ENCODE measurements around the gene ASPN. TPM values are rescaled to one million over a fixed set of nuclear protein-coding genes. Genes with fewer than 3 reads are reported as not detected.
A peak's percentile ranks its signal among the peaks of the same experiment; 100 is the strongest.

ASPN gene
- total RNA-seq, 2 experiments from 2014 or later: not detected

DNA sequence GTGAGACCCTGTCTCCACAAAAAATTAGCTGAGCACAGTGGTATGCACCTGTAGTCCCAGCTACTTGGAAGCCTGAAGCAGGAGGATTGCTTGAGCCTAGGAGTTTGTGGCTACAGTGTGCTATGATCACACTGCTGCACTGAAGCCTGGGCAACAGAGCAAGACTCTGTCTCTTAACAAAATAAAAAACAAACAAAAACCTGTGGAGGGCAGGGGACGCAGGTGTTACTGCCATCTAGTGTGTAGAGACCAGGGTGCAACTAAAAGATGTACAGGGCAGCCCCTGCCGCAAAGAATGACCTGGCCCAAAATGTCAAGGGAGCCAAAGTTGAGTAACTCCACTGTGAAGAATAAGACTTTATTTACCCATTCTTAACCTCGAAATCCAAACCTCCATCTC, 27.1 kb downstream of the ASPN start:
- CTCF ChIA-PET (ENCODE audit: unreplicated experiment): no interaction called here
- Histone ChIP-seq H3K4me3 (ENCODE audit: low read depth, low read length, poor library complexity, severe bottlenecking) (no peak overlapping the region), H3K4me1 (ENCODE audit: insufficient read depth, low read length, poor library complexity, severe bottlenecking) (no peaks in the 10 kb centered on the region), H3K4me2 (ENCODE audit: low read length) (no peak overlapping the region), H3K79me2 (ENCODE audit: insufficient read depth, low read depth, low read length) (no peaks in the 10 kb centered on the region), H2AFZ (ENCODE audit: low read length) (no peak overlapping the region), H3K9me2 (ENCODE audit: insufficient read depth, low read length) (no peaks in the 10 kb centered on the region), H3K9me3 (ENCODE audit: low read length) (no peaks in the 10 kb centered on the region), H4K20me1 (ENCODE audit: insufficient read depth, low read length) (no peaks in the 10 kb centered on the region), H3K36me3 (ENCODE audit: insufficient read depth, low read length) (no peaks in the 10 kb centered on the region), H3K27ac (ENCODE audit: low read depth, low read length, poor library complexity, severe bottlenecking) (no peak overlapping the region)
- peak; percentile 15 for DNase-seq (ENCODE audit: low spot score)
- intact Hi-C loops (cut with micrococcal nuclease; ENCODE audit: unreplicated experiment): no loop called here
- POLR2A ChIA-PET: no interaction called here
- TF ChIP-seq EZH2phosphoT487 (IDR thresholded peaks at IDR 0.05; ENCODE audit: borderline replicate concordance, low read depth, low read length): no peak
- TF ChIP-seq, protein P1, sequence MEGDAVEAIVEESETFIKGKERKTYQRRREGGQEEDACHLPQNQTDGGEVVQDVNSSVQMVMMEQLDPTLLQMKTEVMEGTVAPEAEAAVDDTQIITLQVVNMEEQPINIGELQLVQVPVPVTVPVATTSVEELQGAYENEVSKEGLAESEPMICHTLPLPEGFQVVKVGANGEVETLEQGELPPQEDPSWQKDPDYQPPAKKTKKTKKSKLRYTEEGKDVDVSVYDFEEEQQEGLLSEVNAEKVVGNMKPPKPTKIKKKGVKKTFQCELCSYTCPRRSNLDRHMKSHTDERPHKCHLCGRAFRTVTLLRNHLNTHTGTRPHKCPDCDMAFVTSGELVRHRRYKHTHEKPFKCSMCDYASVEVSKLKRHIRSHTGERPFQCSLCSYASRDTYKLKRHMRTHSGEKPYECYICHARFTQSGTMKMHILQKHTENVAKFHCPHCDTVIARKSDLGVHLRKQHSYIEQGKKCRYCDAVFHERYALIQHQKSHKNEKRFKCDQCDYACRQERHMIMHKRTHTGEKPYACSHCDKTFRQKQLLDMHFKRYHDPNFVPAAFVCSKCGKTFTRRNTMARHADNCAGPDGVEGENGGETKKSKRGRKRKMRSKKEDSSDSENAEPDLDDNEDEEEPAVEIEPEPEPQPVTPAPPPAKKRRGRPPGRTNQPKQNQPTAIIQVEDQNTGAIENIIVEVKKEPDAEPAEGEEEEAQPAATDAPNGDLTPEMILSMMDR (conservative IDR thresholded peaks at IDR 0.05; ENCODE audit: low read length): peak; percentile 78
- no TSS peak for BruUV-seq (replicated peaks)

DNA sequence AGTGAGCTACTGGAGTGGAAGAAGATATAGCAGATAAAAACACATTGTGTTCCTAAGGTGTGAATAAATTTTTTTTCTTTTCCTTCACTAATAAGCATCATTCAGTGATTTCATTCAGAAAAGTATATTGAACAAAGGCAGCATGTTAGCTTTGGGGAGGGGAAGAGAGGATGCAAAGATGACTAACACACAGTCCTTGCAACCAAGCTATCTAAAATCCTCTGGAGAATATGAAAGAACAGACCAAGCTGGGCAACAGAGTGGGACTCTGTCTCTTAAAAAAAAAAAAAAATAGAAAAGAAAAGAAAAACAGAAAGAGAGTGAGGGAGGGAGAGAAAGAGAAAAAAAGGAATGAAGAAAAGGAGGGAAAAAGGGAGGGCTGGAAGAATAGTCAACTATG, 35.8 kb downstream of the ASPN start:
- POLR2A ChIA-PET: interaction anchor here (0.7 to 1.1 kb wide), 4 partner anchors 9 to 148 kb away, joined by 3 to 4 read pairs (median 4); no protein-coding TSS in a partner anchor
- TF ChIP-seq EZH2phosphoT487 (IDR thresholded peaks at IDR 0.05; ENCODE audit: borderline replicate concordance, low read depth, low read length): no peak
- TF ChIP-seq, protein P1 (conservative IDR thresholded peaks at IDR 0.05; ENCODE audit: low read length): no peak
- Histone ChIP-seq H3K4me3 (ENCODE audit: low read depth, low read length, poor library complexity, severe bottlenecking) (no peak overlapping the region), H2AFZ (ENCODE audit: low read length) (no peak overlapping the region), H4K20me1 (ENCODE audit: insufficient read depth, low read length) (no peaks in the 10 kb centered on the region), H3K27ac (ENCODE audit: low read depth, low read length, poor library complexity, severe bottlenecking) (no peak overlapping the region), H3K4me1 (ENCODE audit: insufficient read depth, low read length, poor library complexity, severe bottlenecking) (no peaks in the 10 kb centered on the region), H3K4me2 (ENCODE audit: low read length) (no peak overlapping the region), H3K9me3 (ENCODE audit: low read length) (no peaks in the 10 kb centered on the region), H3K36me3 (ENCODE audit: insufficient read depth, low read length) (no peaks in the 10 kb centered on the region), H3K9me2 (ENCODE audit: insufficient read depth, low read length) (no peaks in the 10 kb centered on the region), H3K79me2 (ENCODE audit: insufficient read depth, low read depth, low read length) (no peaks in the 10 kb centered on the region)
- BruUV-seq (replicated peaks): no TSS peak
- intact Hi-C loops (cut with micrococcal nuclease; ENCODE audit: unreplicated experiment): no loop called here
- CTCF ChIA-PET (ENCODE audit: unreplicated experiment): no interaction called here
- no peak for DNase-seq (ENCODE audit: low spot score)

DNA sequence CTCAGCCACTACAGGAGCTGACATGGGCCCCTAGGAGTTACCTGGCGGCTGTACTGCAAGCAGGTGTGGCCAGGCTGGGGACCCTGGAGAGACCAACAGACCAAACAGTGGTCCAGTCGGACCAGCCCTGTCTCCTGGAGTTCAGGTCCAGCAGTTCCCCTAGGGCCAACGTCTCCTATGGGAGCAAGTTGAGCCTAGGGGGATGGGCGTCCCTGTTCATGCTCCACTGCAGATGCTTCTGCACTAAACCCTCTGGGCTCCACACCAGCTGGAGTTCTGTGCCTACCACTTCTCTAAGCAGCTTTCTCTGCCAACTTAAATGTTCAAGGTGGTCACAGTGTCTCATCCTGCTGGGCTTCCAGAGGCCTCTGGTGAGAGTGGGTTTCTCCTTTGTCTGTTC, 37.5 kb downstream of the ASPN start:
- Histone ChIP-seq H3K36me3 (ENCODE audit: insufficient read depth, low read length) (no peaks in the 10 kb centered on the region), H3K4me1 (ENCODE audit: insufficient read depth, low read length, poor library complexity, severe bottlenecking) (no peaks in the 10 kb centered on the region), H3K9me3 (ENCODE audit: low read length) (no peaks in the 10 kb centered on the region), H2AFZ (ENCODE audit: low read length) (no peak overlapping the region), H3K79me2 (ENCODE audit: insufficient read depth, low read depth, low read length) (no peaks in the 10 kb centered on the region), H3K4me2 (ENCODE audit: low read length) (no peak overlapping the region), H3K4me3 (ENCODE audit: low read depth, low read length, poor library complexity, severe bottlenecking) (no peak overlapping the region), H3K9me2 (ENCODE audit: insufficient read depth, low read length) (no peaks in the 10 kb centered on the region), H4K20me1 (ENCODE audit: insufficient read depth, low read length) (no peaks in the 10 kb centered on the region), H3K27ac (ENCODE audit: low read depth, low read length, poor library complexity, severe bottlenecking) (no peak overlapping the region)
- no peak for DNase-seq (ENCODE audit: low spot score)
- no TSS peak for BruUV-seq (replicated peaks)
- ChIA-PET CTCF (ENCODE audit: unreplicated experiment) (no interaction called here), POLR2A (interaction anchor here (0.6 to 0.9 kb wide), 3 partner anchors 9 to 213 kb away, joined by 3 read pairs; no protein-coding TSS in a partner anchor)
- no peak for TF ChIP-seq EZH2phosphoT487 (IDR thresholded peaks at IDR 0.05; ENCODE audit: borderline replicate concordance, low read depth, low read length)
- TF ChIP-seq, protein P1 (conservative IDR thresholded peaks at IDR 0.05; ENCODE audit: low read length): no peak
- intact Hi-C loops (cut with micrococcal nuclease; ENCODE audit: unreplicated experiment): no loop called here
